Prostate gland (tissue), 2 donors: Measurements from ENCODE around the gene APOBEC2. TPM values are rescaled to one million over a fixed set of nuclear protein-coding genes. Genes with fewer than 3 reads are reported as not detected.

Experiments
- DNase-seq: peaks from one replicate; pipeline ENCODE4 v3.0.0-alpha.2; 2019; ENCODE audit warnings: low spot score
- H3K27ac ChIP-seq, 2 donors: fragments of 200-600 bp; sonication (generic); 2 replicates each; pipeline ENCODE4 v1.5.1; 2017 to 2019
- H3K27me3 ChIP-seq: fragments of 200-600 bp; sonication (generic); replicated peaks from 2 replicates; pipeline ENCODE4 v1.5.1; 2019; ENCODE audit not compliant: insufficient read depth
- H3K36me3 ChIP-seq, 2 donors: fragments of 200-600 bp; sonication (generic); 1 replicate in 1 of 2; 2 replicates in 1 of 2; pipeline versions ENCODE4 v1.5.1 to v1.8.1; 2017 to 2019
- H3K4me1 ChIP-seq: fragments of 200-600 bp; sonication (generic); replicated peaks from 2 replicates; pipeline ENCODE4 v1.5.1; 2019
- H3K4me3 ChIP-seq, 2 donors: fragments of 200-600 bp; sonication (generic); 2 replicates each; pipeline ENCODE4 v1.5.1; 2017 to 2019
- H3K9me3 ChIP-seq: fragments of 200-600 bp; sonication (generic); 2 replicates; pipeline ENCODE4 v1.5.1; 2017
- CTCF ChIP-seq, 4 experiments: fragments of 200-600 bp in 2 of 4; fragments of 450-650 bp in 2 of 4; sonication (generic) in 2 of 4; IDR thresholded peaks; 1 replicate in 3 of 4; 2 replicates in 1 of 4; pipeline ENCODE4 v1.5.1; 2016 to 2019; ENCODE audit warnings: antibody characterized with exemption in 4 of 4, mild to moderate bottlenecking in 2 of 4, moderate library complexity in 2 of 4
- POLR2A ChIP-seq: fragments of 450-650 bp; IDR thresholded peaks from one replicate; pipeline ENCODE4 v1.6.1; 2016; ENCODE audit warnings: antibody characterized with exemption, mild to moderate bottlenecking
- POLR2AphosphoS5 ChIP-seq: sonication (generic); formaldehyde crosslinking; IDR thresholded peaks from one replicate; pipeline ENCODE4 v1.6.1; 2017; ENCODE audit warnings: antibody characterized with exemption
- WGBS: methylation state at CpG from one replicate; pipeline ENCODE4 v1.1.5; 2018; 5-methylcytosine and 5-hydroxymethylcytosine counted together
- intact Hi-C: fragments of 100-400 bp; cut with DNase I; formaldehyde crosslinking; loops from one replicate; pipeline ENCODE4 v1.14.2; 2022
- total RNA-seq, 2 donors: library from RNA; depleted of rRNA; stranded (reverse); fragments of >200 nt; gene quantifications; one replicate each; pipeline ENCODE4 v1.1.0, GENCODE V29; 2016

Gene APOBEC2
- total RNA-seq, 2 donors from 2014 or later, result 2.0 TPM; not detected in 1

GRCh38 chr6:41021832-41022231, 31.2 kb upstream of the APOBEC2 start:
- Histone ChIP-seq H3K4me3 (no peak overlapping the region), H3K27me3 (no peaks in the 10 kb centered on the region), H3K4me1 (no peaks in the 10 kb centered on the region), H3K27ac (no peak overlapping the region), H3K9me3 (no peaks in the 10 kb centered on the region), H3K36me3 (no peaks in the 10 kb centered on the region)
- intact Hi-C loops, result loop anchor here (10.0 kb wide), 1 partner anchor 127 kb away; no protein-coding TSS in a partner anchor
- no peak for DNase-seq
- WGBS, result 85% methylated on average over 3 of the region's 3 CpGs
- TF ChIP-seq CTCF (IDR thresholded peaks at IDR 0.05), result no peak

- H3K27me3 ChIP-seq, result no peaks in the 10 kb centered on the region
- H3K9me3 ChIP-seq, result no peaks in the 10 kb centered on the region
- H3K36me3 ChIP-seq, result no peaks in the 10 kb centered on the region
- TF ChIP-seq POLR2AphosphoS5, result no peak
- TF ChIP-seq POLR2A, result no peak
- TF ChIP-seq CTCF (IDR thresholded peaks at IDR 0.05), result no peak
- H3K27ac ChIP-seq, result no peak overlapping the region
- H3K4me1 ChIP-seq, result no peaks in the 10 kb centered on the region
- no peak overlapping the region for H3K4me3 ChIP-seq
- intact Hi-C loops, result loop anchor here (10.0 kb wide), 1 partner anchor 127 kb away; no protein-coding TSS in a partner anchor
- DNase-seq, result no peak
Measured at GRCh38 chr6:41022294-41022693, 30.7 kb upstream of the APOBEC2 start.

GRCh38 chr6:41023114-41023513, 29.9 kb upstream of the APOBEC2 start:
- intact Hi-C loops, result loop anchor here (10.0 kb wide), 1 partner anchor 128 kb away; no protein-coding TSS in a partner anchor
- Histone ChIP-seq H3K4me1 (no peaks in the 10 kb centered on the region), H3K27ac (no peak overlapping the region), H3K27me3 (no peaks in the 10 kb centered on the region), H3K9me3 (no peaks in the 10 kb centered on the region), H3K4me3 (no peak overlapping the region), H3K36me3 (no peaks in the 10 kb centered on the region)
- no peak for TF ChIP-seq POLR2A
- TF ChIP-seq POLR2AphosphoS5, result no peak
- TF ChIP-seq CTCF (IDR thresholded peaks at IDR 0.05), result no peak
- no peak for DNase-seq
- 87% methylated on average over 3 of the region's 3 CpGs for WGBS

- no peaks in the 10 kb centered on the region for H3K36me3 ChIP-seq
- WGBS, result 82% methylated on average over 3 of the region's 3 CpGs
- H3K4me1 ChIP-seq, result no peaks in the 10 kb centered on the region
- H3K9me3 ChIP-seq, result no peaks in the 10 kb centered on the region
- no peak overlapping the region for H3K27ac ChIP-seq
- TF ChIP-seq POLR2A, result no peak
- TF ChIP-seq POLR2AphosphoS5, result no peak
- no peak for TF ChIP-seq CTCF (IDR thresholded peaks at IDR 0.05)
- intact Hi-C loops, result loop anchor here (5.0 to 10.0 kb wide), 2 partner anchors 131 to 1044 kb away; no protein-coding TSS in a partner anchor
- no peak overlapping the region for H3K4me3 ChIP-seq
- no peak for DNase-seq
- H3K27me3 ChIP-seq, result no peaks in the 10 kb centered on the region
Measured at GRCh38 chr6:41025966-41026530, 27.0 kb upstream of the APOBEC2 start.

GRCh38 chr6:41027241-41027640, 25.8 kb upstream of the APOBEC2 start:
- WGBS, result 45% methylated on average over 4 of the region's 4 CpGs
- DNase-seq, result no peak
- no peaks in the 10 kb centered on the region for H3K36me3 ChIP-seq
- H3K4me1 ChIP-seq, result no peaks in the 10 kb centered on the region
- H3K27me3 ChIP-seq, result no peaks in the 10 kb centered on the region
- intact Hi-C loops, result loop anchor here (5.0 to 10.0 kb wide), 2 partner anchors 132 to 1045 kb away; no protein-coding TSS in a partner anchor
- H3K27ac ChIP-seq, result peak overlapping the region in 1 of 2 donors; percentile 75
- H3K4me3 ChIP-seq, result peak overlapping the region; percentile 33 to 41
- no peak for TF ChIP-seq POLR2A
- H3K9me3 ChIP-seq, result no peaks in the 10 kb centered on the region
